Measurements from ENCODE around the gene CEPT1.

CEPT1 gene

GRCh38 chr1:111218701-111219556 lies 78.9 kb downstream of the CEPT1 start:
- Histone ChIP-seq H3K27me3 (ENCODE audit: control insufficient read depth, insufficient read depth, low read length, poor library complexity, severe bottlenecking) (no peaks in the 10 kb centered on the region), H3K4me1 (ENCODE audit: control insufficient read depth, insufficient read depth, low read length) (peaks cover 29% of the 10 kb centered on the region), H3K4me3 (ENCODE audit: insufficient read depth, low read depth, low read length) (no peak overlapping the region), H3K36me3 (ENCODE audit: control insufficient read depth, insufficient read depth, low read length) (no peaks in the 10 kb centered on the region), H3K27ac (ENCODE audit: insufficient read depth, low read depth, low read length, poor library complexity, severe bottlenecking) (peak overlapping the region; percentile 80), H3K9me3 (ENCODE audit: control insufficient read depth, low read length) (no peaks in the 10 kb centered on the region)
- WGBS, 2 experiments, result 85% methylated on average over 8 of the region's 8 CpGs

GRCh38 chr1:111219557-111220286 lies 79.7 kb downstream of the CEPT1 start:
- no peak overlapping the region for H3K4me3 ChIP-seq (ENCODE audit: insufficient read depth, low read depth, low read length)
- peaks cover 29% of the 10 kb centered on the region for H3K4me1 ChIP-seq (ENCODE audit: control insufficient read depth, insufficient read depth, low read length)
- H3K27ac ChIP-seq (ENCODE audit: insufficient read depth, low read depth, low read length, poor library complexity, severe bottlenecking), result peak overlapping the region; percentile 80
- H3K9me3 ChIP-seq (ENCODE audit: control insufficient read depth, low read length), result no peaks in the 10 kb centered on the region
- H3K27me3 ChIP-seq (ENCODE audit: control insufficient read depth, insufficient read depth, low read length, poor library complexity, severe bottlenecking), result no peaks in the 10 kb centered on the region
- WGBS, 2 experiments, result 51 to 54% methylated on average over 5 of the region's 5 CpGs
- no peaks in the 10 kb centered on the region for H3K36me3 ChIP-seq (ENCODE audit: control insufficient read depth, insufficient read depth, low read length)

GRCh38 chr1:111220302-111220890 lies 80.4 kb downstream of the CEPT1 start:
- H3K27me3 ChIP-seq (ENCODE audit: control insufficient read depth, insufficient read depth, low read length, poor library complexity, severe bottlenecking), result no peaks in the 10 kb centered on the region
- H3K4me1 ChIP-seq (ENCODE audit: control insufficient read depth, insufficient read depth, low read length), result peaks cover 29% of the 10 kb centered on the region
- H3K9me3 ChIP-seq (ENCODE audit: control insufficient read depth, low read length), result no peaks in the 10 kb centered on the region
- no peaks in the 10 kb centered on the region for H3K36me3 ChIP-seq (ENCODE audit: control insufficient read depth, insufficient read depth, low read length)
- no peak overlapping the region for H3K4me3 ChIP-seq (ENCODE audit: insufficient read depth, low read depth, low read length)
- WGBS, 2 experiments, result 90 to 94% methylated on average over 6 of the region's 6 CpGs
- H3K27ac ChIP-seq (ENCODE audit: insufficient read depth, low read depth, low read length, poor library complexity, severe bottlenecking), result peak overlapping the region; percentile 76

GRCh38 chr1:111221276-111221632 lies 81.2 kb downstream of the CEPT1 start:
- Histone ChIP-seq H3K9me3 (ENCODE audit: control insufficient read depth, low read length) (no peaks in the 10 kb centered on the region), H3K36me3 (ENCODE audit: control insufficient read depth, insufficient read depth, low read length) (no peaks in the 10 kb centered on the region), H3K4me3 (ENCODE audit: insufficient read depth, low read depth, low read length) (no peak overlapping the region), H3K27ac (ENCODE audit: insufficient read depth, low read depth, low read length, poor library complexity, severe bottlenecking) (no peak overlapping the region), H3K27me3 (ENCODE audit: control insufficient read depth, insufficient read depth, low read length, poor library complexity, severe bottlenecking) (no peaks in the 10 kb centered on the region), H3K4me1 (ENCODE audit: control insufficient read depth, insufficient read depth, low read length) (peaks cover 29% of the 10 kb centered on the region)
- 81 to 100% methylated on average over 1 to 2 of the region's 2 CpGs for WGBS, 2 experiments

GRCh38 chr1:111221633-111222291 lies 81.7 kb downstream of the CEPT1 start:
- Histone ChIP-seq H3K4me3 (ENCODE audit: insufficient read depth, low read depth, low read length) (no peak overlapping the region), H3K9me3 (ENCODE audit: control insufficient read depth, low read length) (no peaks in the 10 kb centered on the region), H3K27me3 (ENCODE audit: control insufficient read depth, insufficient read depth, low read length, poor library complexity, severe bottlenecking) (no peaks in the 10 kb centered on the region), H3K36me3 (ENCODE audit: control insufficient read depth, insufficient read depth, low read length) (no peaks in the 10 kb centered on the region), H3K4me1 (ENCODE audit: control insufficient read depth, insufficient read depth, low read length) (peaks cover 29% of the 10 kb centered on the region), H3K27ac (ENCODE audit: insufficient read depth, low read depth, low read length, poor library complexity, severe bottlenecking) (no peak overlapping the region)
- 75 to 86% methylated on average over 2 to 3 of the region's 5 CpGs for WGBS, 2 experiments

- no peaks in the 10 kb centered on the region for H3K9me3 ChIP-seq (ENCODE audit: control insufficient read depth, low read length)
- H3K4me3 ChIP-seq (ENCODE audit: insufficient read depth, low read depth, low read length), result no peak overlapping the region
- H3K27ac ChIP-seq (ENCODE audit: insufficient read depth, low read depth, low read length, poor library complexity, severe bottlenecking), result no peak overlapping the region
- 37 to 39% methylated on average over 9 to 10 of the region's 10 CpGs for WGBS, 2 experiments
- no peaks in the 10 kb centered on the region for H3K27me3 ChIP-seq (ENCODE audit: control insufficient read depth, insufficient read depth, low read length, poor library complexity, severe bottlenecking)
- peaks cover 29% of the 10 kb centered on the region for H3K4me1 ChIP-seq (ENCODE audit: control insufficient read depth, insufficient read depth, low read length)
- H3K36me3 ChIP-seq (ENCODE audit: control insufficient read depth, insufficient read depth, low read length), result no peaks in the 10 kb centered on the region
Measured at GRCh38 chr1:111222308-111223125, 82.5 kb downstream of the CEPT1 start.

- 83 to 89% methylated on average over 6 of the region's 6 CpGs for WGBS, 2 experiments
- Histone ChIP-seq H3K9me3 (ENCODE audit: control insufficient read depth, low read length) (no peaks in the 10 kb centered on the region), H3K27ac (ENCODE audit: insufficient read depth, low read depth, low read length, poor library complexity, severe bottlenecking) (peak overlapping the region; percentile 8)
Measured at GRCh38 chr1:111223126-111223685, 83.2 kb downstream of the CEPT1 start.

GRCh38 chr1:111225091-111225490 lies 85.1 kb downstream of the CEPT1 start:
- Histone ChIP-seq H3K4me3 (ENCODE audit: insufficient read depth, low read depth, low read length) (no peak overlapping the region), H3K36me3 (ENCODE audit: control insufficient read depth, insufficient read depth, low read length) (no peaks in the 10 kb centered on the region), H3K27ac (ENCODE audit: insufficient read depth, low read depth, low read length, poor library complexity, severe bottlenecking) (no peak overlapping the region), H3K27me3 (ENCODE audit: control insufficient read depth, insufficient read depth, low read length, poor library complexity, severe bottlenecking) (no peaks in the 10 kb centered on the region), H3K4me1 (ENCODE audit: control insufficient read depth, insufficient read depth, low read length) (peaks cover 19% of the 10 kb centered on the region), H3K9me3 (ENCODE audit: control insufficient read depth, low read length) (no peaks in the 10 kb centered on the region)

More at GRCh38 chr1:111223126-111223685, 83.2 kb downstream of the CEPT1 start:
- H3K36me3 ChIP-seq (ENCODE audit: control insufficient read depth, insufficient read depth, low read length), result no peaks in the 10 kb centered on the region
- peaks cover 29% of the 10 kb centered on the region for H3K4me1 ChIP-seq (ENCODE audit: control insufficient read depth, insufficient read depth, low read length)
- H3K4me3 ChIP-seq (ENCODE audit: insufficient read depth, low read depth, low read length), result no peak overlapping the region
- H3K27me3 ChIP-seq (ENCODE audit: control insufficient read depth, insufficient read depth, low read length, poor library complexity, severe bottlenecking), result no peaks in the 10 kb centered on the region

GRCh38 chr1:111225717-111226400 lies 85.8 kb downstream of the CEPT1 start:
- H3K27me3 ChIP-seq (ENCODE audit: control insufficient read depth, insufficient read depth, low read length, poor library complexity, severe bottlenecking), result no peaks in the 10 kb centered on the region
- 69 to 74% methylated on average over 5 of the region's 6 CpGs for WGBS, 2 experiments
- peaks cover 12% of the 10 kb centered on the region for H3K4me1 ChIP-seq (ENCODE audit: control insufficient read depth, insufficient read depth, low read length)
- no peaks in the 10 kb centered on the region for H3K9me3 ChIP-seq (ENCODE audit: control insufficient read depth, low read length)
- no peak overlapping the region for H3K4me3 ChIP-seq (ENCODE audit: insufficient read depth, low read depth, low read length)
- H3K36me3 ChIP-seq (ENCODE audit: control insufficient read depth, insufficient read depth, low read length), result no peaks in the 10 kb centered on the region
- no peak overlapping the region for H3K27ac ChIP-seq (ENCODE audit: insufficient read depth, low read depth, low read length, poor library complexity, severe bottlenecking)
